HuH-7.5 (cell line): ENCODE data around the gene OR4C16.

Experiments used
- DNase-seq: peaks from one replicate; pipeline ENCODE4 v3.0.0; 2011; ENCODE audit warnings: low spot score

OR4C16 gene, protein sequence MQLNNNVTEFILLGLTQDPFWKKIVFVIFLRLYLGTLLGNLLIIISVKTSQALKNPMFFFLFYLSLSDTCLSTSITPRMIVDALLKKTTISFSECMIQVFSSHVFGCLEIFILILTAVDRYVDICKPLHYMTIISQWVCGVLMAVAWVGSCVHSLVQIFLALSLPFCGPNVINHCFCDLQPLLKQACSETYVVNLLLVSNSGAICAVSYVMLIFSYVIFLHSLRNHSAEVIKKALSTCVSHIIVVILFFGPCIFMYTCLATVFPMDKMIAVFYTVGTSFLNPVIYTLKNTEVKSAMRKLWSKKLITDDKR

DNA sequence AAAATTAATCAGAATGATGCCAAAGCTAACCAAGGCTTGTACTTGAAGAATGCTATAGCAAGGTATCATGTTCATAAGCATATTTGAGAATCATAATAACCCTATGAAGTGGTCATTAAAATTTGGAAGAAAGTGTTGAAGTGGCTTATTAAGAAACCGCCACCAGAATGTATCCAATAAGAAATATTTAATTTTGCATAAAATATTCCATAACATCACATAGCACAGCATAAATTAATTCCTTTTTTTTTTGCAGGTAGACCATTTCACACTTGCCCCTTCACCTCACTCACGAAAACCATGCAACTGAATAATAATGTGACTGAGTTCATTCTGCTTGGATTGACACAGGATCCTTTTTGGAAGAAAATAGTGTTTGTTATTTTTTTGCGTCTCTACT is at the start of gene OR4C16:
Gene OR4C16 (plus strand): TSS at position 301 of the 400 bp plus-strand sequence. CDS start 0 bp downstream, at position 301.
- no peak for DNase-seq

DNA sequence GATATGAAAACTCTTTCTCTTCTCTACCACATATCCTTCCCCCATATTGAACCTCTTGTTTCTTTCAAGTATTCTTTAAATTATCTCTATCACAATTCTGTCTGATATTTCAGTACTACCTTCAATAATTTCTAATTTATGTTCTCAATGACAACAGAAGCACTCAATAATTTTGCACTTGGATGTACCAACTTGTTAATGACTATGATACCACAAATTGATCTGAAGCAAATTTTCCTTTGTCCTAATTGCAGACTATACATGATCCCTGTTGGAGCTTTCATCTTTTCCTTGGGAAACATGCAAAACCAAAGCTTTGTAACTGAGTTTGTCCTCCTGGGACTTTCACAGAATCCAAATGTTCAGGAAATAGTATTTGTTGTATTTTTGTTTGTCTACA is 17.8 kb upstream of the OR4C16 start, which contains the start of gene OR4C15:
Gene OR4C15 (plus strand): TSS at position 301 of the 400 bp plus-strand sequence. CDS start 0 bp downstream, at position 301.
- no peak for DNase-seq

DNA sequence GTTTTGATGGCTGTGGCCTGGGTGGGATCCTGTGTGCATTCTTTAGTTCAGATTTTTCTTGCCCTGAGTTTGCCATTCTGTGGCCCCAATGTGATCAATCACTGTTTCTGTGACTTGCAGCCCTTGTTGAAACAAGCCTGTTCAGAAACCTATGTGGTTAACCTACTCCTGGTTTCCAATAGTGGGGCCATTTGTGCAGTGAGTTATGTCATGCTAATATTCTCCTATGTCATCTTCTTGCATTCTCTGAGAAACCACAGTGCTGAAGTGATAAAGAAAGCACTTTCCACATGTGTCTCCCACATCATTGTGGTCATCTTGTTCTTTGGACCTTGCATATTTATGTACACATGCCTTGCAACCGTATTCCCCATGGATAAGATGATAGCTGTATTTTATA is 620 bp downstream of the OR4C16 start:
- no peak for DNase-seq

DNA sequence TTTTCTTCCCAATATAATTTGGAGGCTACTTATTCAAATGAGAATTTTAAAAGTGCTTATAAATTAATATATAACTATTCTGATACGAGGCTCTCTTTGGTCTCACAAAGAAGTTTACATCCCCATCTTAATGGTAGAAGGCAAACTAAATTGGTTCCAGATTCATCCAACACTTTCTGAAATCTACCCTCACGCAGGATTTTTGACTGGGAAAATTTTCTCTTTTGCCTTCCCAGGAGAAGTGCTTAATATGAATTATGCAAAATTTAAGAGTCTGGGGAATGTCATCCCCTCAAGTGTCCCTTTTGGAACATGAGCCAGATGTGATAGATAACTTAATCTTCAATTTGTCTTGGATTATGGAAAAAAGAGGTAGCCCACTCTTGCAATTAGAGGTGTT is 35.6 kb downstream of the OR4C16 start, which contains the start of gene OR4C11:
Gene OR4C11 (minus strand): TSS at position 101 of the 400 bp plus-strand sequence. CDS start 3,272 bp downstream, outside the sequence.
- no peak for DNase-seq
